DND-41 (cell line): ENCODE measurements around the gene LY6G6F.

ENCODE experiments used
- ATAC-seq: fragments of 200-7000 bp; cut with Tn5 transposase; 3 replicates; pipeline ENCODE4 v1.9.1; 2021; ENCODE audit warnings: low read depth; ENCODE audit not compliant: insufficient read depth
- DNase-seq: peaks from one replicate; pipeline ENCODE4 v3.0.0-alpha.2; 2020
- H2AFZ ChIP-seq: 2 replicates; pipeline ENCODE4 v1.6.0; 2012; ENCODE audit warnings: low read depth, low read length
- H3K27ac ChIP-seq: 2 replicates; pipeline ENCODE4 v1.5.1; 2012; ENCODE audit warnings: low read length, inconsistent platforms
- H3K27me3 ChIP-seq: fragments of 200-600 bp; sonication (generic); 2 replicates; pipeline ENCODE4 v1.6.0; 2012; ENCODE audit warnings: low read length, mild to moderate bottlenecking, inconsistent platforms; ENCODE audit not compliant: insufficient read depth, poor library complexity
- H3K36me3 ChIP-seq: 2 replicates; pipeline ENCODE4 v1.5.1; 2012; ENCODE audit warnings: low read length, inconsistent platforms; ENCODE audit not compliant: insufficient read depth
- H3K4me1 ChIP-seq: 2 replicates; pipeline ENCODE4 v1.5.1; 2012; ENCODE audit warnings: mild to moderate bottlenecking, low read length; ENCODE audit not compliant: insufficient read depth
- H3K4me2 ChIP-seq: 2 replicates; pipeline ENCODE4 v1.6.0; 2012; ENCODE audit warnings: mild to moderate bottlenecking, moderate library complexity, low read length, inconsistent platforms; ENCODE audit not compliant: insufficient read depth
- H3K4me3 ChIP-seq, 2 experiments: fragments of 200-600 bp in 1 of 2; shearing (Covaris generic) in 1 of 2; 2 replicates each; pipeline ENCODE4 v1.5.1; 2012 to 2016; ENCODE audit warnings: inconsistent platforms in 2 of 2, low read length in 2 of 2, mild to moderate bottlenecking in 2 of 2, low read depth in 1 of 2, moderate library complexity in 1 of 2
- H3K79me2 ChIP-seq: 2 replicates; pipeline ENCODE4 v1.6.0; 2012; ENCODE audit warnings: low read length, inconsistent platforms; ENCODE audit not compliant: insufficient read depth
- H3K9ac ChIP-seq: 2 replicates; pipeline ENCODE4 v1.6.0; 2012; ENCODE audit warnings: low read depth, mild to moderate bottlenecking, inconsistent platforms, low read length, moderate library complexity
- H3K9me3 ChIP-seq: 2 replicates; pipeline ENCODE4 v1.5.1; 2012; ENCODE audit warnings: low read length, moderate library complexity, mild to moderate bottlenecking, inconsistent platforms; ENCODE audit not compliant: insufficient read depth, severe bottlenecking
- H4K20me1 ChIP-seq: 2 replicates; pipeline ENCODE4 v1.6.0; 2012; ENCODE audit warnings: low read length; ENCODE audit not compliant: insufficient read depth
- EZH2 ChIP-seq: IDR thresholded peaks from 3 replicates; pipeline ENCODE4 v1.6.1; 2012; ENCODE audit warnings: borderline replicate concordance, low read depth, mild to moderate bottlenecking, moderate library complexity, low read length, inconsistent platforms; ENCODE audit not compliant: severe bottlenecking
- TF ChIP-seq, protein P1 (sequence below): IDR thresholded peaks from 2 replicates; pipeline ENCODE4 v1.5.1; 2012; ENCODE audit warnings: borderline replicate concordance, low read length, moderate library complexity, mild to moderate bottlenecking; ENCODE audit not compliant: poor library complexity, severe bottlenecking; ENCODE audit errors: extremely low read depth

LY6G6F gene

DNA sequence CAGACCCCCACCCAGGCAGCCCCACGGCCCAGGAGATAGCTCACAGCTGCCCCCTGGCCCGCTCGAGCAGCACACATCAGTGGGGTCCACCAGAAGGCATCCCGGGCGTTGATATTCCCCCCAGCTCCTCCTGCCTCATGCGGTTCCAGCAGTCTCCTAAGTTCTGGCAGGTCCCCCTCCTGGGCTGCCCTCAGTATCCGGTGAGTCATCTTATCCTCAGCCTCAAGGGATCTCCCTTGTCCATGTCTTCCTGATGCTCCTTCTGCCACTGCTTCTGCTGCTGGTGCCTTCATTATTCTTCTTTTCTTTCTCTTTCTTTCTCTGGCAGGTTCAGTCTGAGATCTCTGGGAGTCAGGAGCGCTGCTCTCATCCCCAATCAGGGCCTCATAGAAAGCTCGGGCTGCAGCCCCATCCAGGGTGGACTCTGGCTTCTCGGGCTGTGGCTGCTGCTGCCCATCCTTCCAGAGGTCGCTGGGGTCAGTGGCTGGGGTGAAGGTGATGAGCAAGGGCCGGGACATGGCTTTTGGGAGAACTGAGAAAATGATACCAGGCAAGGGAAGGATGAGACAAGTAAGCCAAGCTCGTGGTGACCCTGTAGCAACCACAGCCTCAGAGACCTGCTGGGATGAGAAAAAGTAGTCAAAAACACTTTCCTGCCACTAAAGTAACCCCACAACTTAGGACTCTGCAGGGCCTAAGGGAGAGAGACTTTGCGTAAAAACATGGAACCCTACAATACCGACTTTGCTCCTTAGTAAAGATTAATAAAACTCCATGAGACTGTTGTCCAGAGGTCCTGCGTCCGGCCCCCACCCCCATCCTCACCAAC, 42.5 kb upstream of the LY6G6F start:
- peaks cover 20% of the 10 kb centered on the region for H4K20me1 ChIP-seq
- H3K27ac ChIP-seq = peak overlapping the region; percentile 96
- H2AFZ ChIP-seq = peak overlapping the region; percentile 65
- peaks cover 73% of the 10 kb centered on the region for H3K4me1 ChIP-seq
- H3K79me2 ChIP-seq = peaks cover 94% of the 10 kb centered on the region
- H3K9me3 ChIP-seq = no peaks in the 10 kb centered on the region
- ATAC-seq (no peak), DNase-seq (peak; percentile 60)
- peaks cover 68% of the 10 kb centered on the region for H3K36me3 ChIP-seq
- H3K9ac ChIP-seq = peak overlapping the region; percentile 85
- H3K4me3 ChIP-seq = peak overlapping the region; percentile 64 to 88
- H3K4me2 ChIP-seq = peak overlapping the region; percentile 92
- no peak for TF ChIP-seq EZH2
- TF ChIP-seq, protein P1, sequence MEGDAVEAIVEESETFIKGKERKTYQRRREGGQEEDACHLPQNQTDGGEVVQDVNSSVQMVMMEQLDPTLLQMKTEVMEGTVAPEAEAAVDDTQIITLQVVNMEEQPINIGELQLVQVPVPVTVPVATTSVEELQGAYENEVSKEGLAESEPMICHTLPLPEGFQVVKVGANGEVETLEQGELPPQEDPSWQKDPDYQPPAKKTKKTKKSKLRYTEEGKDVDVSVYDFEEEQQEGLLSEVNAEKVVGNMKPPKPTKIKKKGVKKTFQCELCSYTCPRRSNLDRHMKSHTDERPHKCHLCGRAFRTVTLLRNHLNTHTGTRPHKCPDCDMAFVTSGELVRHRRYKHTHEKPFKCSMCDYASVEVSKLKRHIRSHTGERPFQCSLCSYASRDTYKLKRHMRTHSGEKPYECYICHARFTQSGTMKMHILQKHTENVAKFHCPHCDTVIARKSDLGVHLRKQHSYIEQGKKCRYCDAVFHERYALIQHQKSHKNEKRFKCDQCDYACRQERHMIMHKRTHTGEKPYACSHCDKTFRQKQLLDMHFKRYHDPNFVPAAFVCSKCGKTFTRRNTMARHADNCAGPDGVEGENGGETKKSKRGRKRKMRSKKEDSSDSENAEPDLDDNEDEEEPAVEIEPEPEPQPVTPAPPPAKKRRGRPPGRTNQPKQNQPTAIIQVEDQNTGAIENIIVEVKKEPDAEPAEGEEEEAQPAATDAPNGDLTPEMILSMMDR = peak; percentile 8
- no peaks in the 10 kb centered on the region for H3K27me3 ChIP-seq

DNA sequence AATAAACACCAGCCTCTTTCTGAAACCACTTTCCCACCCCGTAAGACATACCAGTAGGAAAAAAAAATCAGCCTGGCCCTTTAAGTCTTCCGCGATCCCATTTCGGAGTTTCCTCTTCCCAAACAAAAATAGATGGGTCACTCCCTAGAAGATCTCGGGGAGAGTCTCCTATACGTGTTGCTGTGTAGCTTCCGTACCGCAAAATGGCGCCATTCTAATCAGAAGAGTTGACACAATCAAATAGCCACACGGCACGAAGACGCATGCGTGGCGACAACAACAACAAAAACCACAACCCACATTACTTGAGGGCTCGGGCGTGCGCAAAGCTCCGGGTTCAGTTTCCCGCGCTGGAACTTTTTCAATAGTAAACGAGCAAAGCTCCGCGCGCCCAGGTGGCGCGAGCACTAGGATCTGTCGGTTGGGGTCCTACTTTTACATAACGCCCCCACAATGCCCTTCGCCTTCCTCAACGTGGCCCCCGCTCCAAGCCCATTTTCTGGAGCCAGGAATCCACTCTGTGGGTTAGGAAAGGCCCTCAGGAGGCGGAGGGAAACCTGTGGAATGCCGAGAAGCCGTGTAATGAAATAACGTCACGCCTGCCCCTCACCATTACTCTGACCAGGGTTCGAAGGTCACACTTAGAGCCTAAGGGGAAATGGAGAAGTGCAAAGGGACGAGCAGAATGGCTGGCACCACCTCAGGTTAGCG, 41.7 kb upstream of the LY6G6F start, which contains the start of gene GPANK1:
GPANK1 (minus strand) TSS at position 208 of the 711 bp plus-strand sequence. CDS start 519 bp downstream, outside the sequence.
- Histone ChIP-seq H4K20me1 (peaks cover 13% of the 10 kb centered on the region; the same call in 1 of the 2 replicates), H3K9ac (peak within 1 kb of the TSS; percentile 85), H3K36me3 (peaks cover 68% of the 10 kb centered on the region), H3K9me3 (no peaks in the 10 kb centered on the region), H2AFZ (peak within 1 kb of the TSS; percentile 68), H3K27ac (peak within 1 kb of the TSS; percentile 96), H3K79me2 (peaks cover 93% of the 10 kb centered on the region), H3K4me3 (peak within 1 kb of the TSS; percentile 88 to 91), H3K27me3 (no peaks in the 10 kb centered on the region), H3K4me1 (peaks cover 68% of the 10 kb centered on the region), H3K4me2 (peak within 1 kb of the TSS; percentile 92)
- ATAC-seq = peak; percentile 51
- DNase-seq = peak; percentile 96
- TF ChIP-seq EZH2 = no peak
- TF ChIP-seq, protein P1 = no peak

- Histone ChIP-seq H3K9me3 (no peaks in the 10 kb centered on the region), H3K9ac (peak within 1 kb of the TSS; percentile 85), H3K4me1 (peaks cover 65% of the 10 kb centered on the region), H3K79me2 (peaks cover 85% of the 10 kb centered on the region), H3K27me3 (no peaks in the 10 kb centered on the region), H3K4me2 (peak within 1 kb of the TSS; percentile 92), H3K27ac (peak within 1 kb of the TSS; percentile 96), H2AFZ (peak within 1 kb of the TSS; percentile 79), H3K4me3 (peak within 1 kb of the TSS; percentile 88 to 91), H4K20me1 (peaks cover 17% of the 10 kb centered on the region; the same call in 1 of the 2 replicates), H3K36me3 (peaks cover 70% of the 10 kb centered on the region)
- TF ChIP-seq EZH2 = no peak
- TF ChIP-seq, protein P1 = no peak
- ATAC-seq (peak; percentile 79), DNase-seq (peak; percentile 99)
These were observed 40.9 kb upstream of the LY6G6F start, which contains the start of gene CSNK2B for GRCh38 chr6:31665501-31666336. CSNK2B (plus strand) TSS chr6:31666080; CDS start chr6:31666832, 752 bp downstream.
